CD8-positive, alpha-beta memory T cell (primary cell): ENCODE results near the gene GXYLT2. TPM values are rescaled to one million over a fixed set of nuclear protein-coding genes. Genes with fewer than 3 reads are reported as not detected.

Experiments used
- CTCF ChIA-PET: fragments of 350-600 bp; sonication (Branson Sonifier 250); formaldehyde crosslinking; loops from one replicate; lab custom pipeline; 2021; ENCODE audit warnings: antibody characterized with exemption; lab: Charles Lee
- POLR2A ChIA-PET: fragments of 350-600 bp; sonication (Branson Sonifier 250); formaldehyde crosslinking; loops from one replicate; lab custom pipeline; 2021; ENCODE audit warnings: antibody characterized with exemption; lab: Charles Lee
- DNase-seq, 5 donors: peaks; one replicate each; pipeline versions ENCODE4 v3.0.0 to v3.0.0-alpha.2; 2020 to 2022; ENCODE audit warnings: mixed read lengths in 1 of 5
- H3K27ac ChIP-seq: one replicate; pipeline ENCODE4 v1.7.0; 2013; ENCODE audit warnings: low read depth, mild to moderate bottlenecking, low read length, moderate library complexity
- H3K27me3 ChIP-seq: 2 replicates; pipeline ENCODE4 v1.7.0; 2013; ENCODE audit warnings: low read length, mild to moderate bottlenecking; ENCODE audit not compliant: insufficient read depth, poor library complexity, severe bottlenecking
- H3K36me3 ChIP-seq: 2 replicates; pipeline ENCODE4 v1.7.0; 2013; ENCODE audit warnings: mild to moderate bottlenecking, low read length, moderate library complexity; ENCODE audit not compliant: insufficient read depth
- H3K4me1 ChIP-seq: 2 replicates; pipeline ENCODE4 v1.7.0; 2013; ENCODE audit warnings: mild to moderate bottlenecking, low read length, moderate library complexity; ENCODE audit not compliant: insufficient read depth
- H3K4me3 ChIP-seq: 2 replicates; pipeline ENCODE4 v1.7.0; 2013; ENCODE audit warnings: mild to moderate bottlenecking, low read length
- H3K9me3 ChIP-seq: 2 replicates; pipeline ENCODE4 v1.7.0; 2013; ENCODE audit warnings: mild to moderate bottlenecking, low read length
- H3K27ac Mint-ChIP-seq, 8 donors: one replicate each; pipeline ENCODE4 v1.8.0; 2020 to 2021; ENCODE audit warnings: mixed read lengths in 8 of 8, mild to moderate bottlenecking in 6 of 8, inconsistent platforms in 3 of 8, moderate library complexity in 3 of 8
- H3K27me3 Mint-ChIP-seq, 2 donors: one replicate each; pipeline ENCODE4 v1.8.0; 2020 to 2021; ENCODE audit warnings: mixed read lengths in 2 of 2, mild to moderate bottlenecking in 1 of 2, moderate library complexity in 1 of 2
- H3K36me3 Mint-ChIP-seq, 3 donors: one replicate each; pipeline ENCODE4 v1.8.0; 2020 to 2021; ENCODE audit warnings: mixed read lengths in 3 of 3, inconsistent platforms in 1 of 3, mild to moderate bottlenecking in 1 of 3
- H3K4me1 Mint-ChIP-seq, 3 donors: one replicate each; pipeline ENCODE4 v1.8.0; 2020 to 2021; ENCODE audit warnings: mixed read lengths in 3 of 3, inconsistent platforms in 1 of 3, mild to moderate bottlenecking in 1 of 3
- H3K4me3 Mint-ChIP-seq, 7 donors: one replicate each; pipeline ENCODE4 v1.8.0; 2020 to 2021; ENCODE audit warnings: mixed read lengths in 7 of 7, mild to moderate bottlenecking in 6 of 7, moderate library complexity in 4 of 7, inconsistent platforms in 2 of 7
- H3K9me3 Mint-ChIP-seq, 5 donors: one replicate each; pipeline ENCODE4 v1.8.0; 2020 to 2022; ENCODE audit warnings: mixed read lengths in 5 of 5, mild to moderate bottlenecking in 3 of 5, moderate library complexity in 2 of 5, inconsistent platforms in 1 of 5
- polyA plus RNA-seq: library from polyadenylated mRNA; unstranded; fragments of 300-500 nt; fragmentation: Illumina TruSeq; gene quantifications from one replicate; pipeline ENCODE4 v1.2.3, GENCODE V29; 2021
- total RNA-seq, 2 experiments: library from RNA; stranded (reverse); gene quantifications; one replicate each; pipeline ENCODE4 v1.2.3, GENCODE V29; 2021

The GXYLT2 gene
- total and polyA plus RNA-seq, 3 experiments from 2014 or later: not detected

- no peaks in the 10 kb centered on the region for H3K36me3 ChIP-seq
- Mint-ChIP-seq H3K27ac (peak overlapping the region in 1 of 8 donors; percentile 43), H3K27me3 (peaks cover 0 to 3% of the 10 kb centered on the region in 2 donors), H3K4me1 (peaks cover 5 to 26% (median 15%) of the 10 kb centered on the region in 3 donors), H3K36me3 (peaks cover 0 to 3% (median 0%) of the 10 kb centered on the region in 3 donors), H3K9me3 (no peaks in the 10 kb centered on the region), H3K4me3 (no peak overlapping the region)
- H3K9me3 ChIP-seq: no peaks in the 10 kb centered on the region
- no peak overlapping the region for H3K27ac ChIP-seq
- DNase-seq: no peak
- H3K4me1 ChIP-seq: no peaks in the 10 kb centered on the region
- H3K4me3 ChIP-seq: no peak overlapping the region
- ChIA-PET CTCF (interaction anchor here (0.7 kb wide), 1 partner anchor 9 kb away, joined by 3 read pairs; no protein-coding TSS in a partner anchor), POLR2A (no interaction called here)
- H3K27me3 ChIP-seq: no peaks in the 10 kb centered on the region
These were observed 71.5 kb downstream of the GXYLT2 start for GRCh38 chr3:72959336-72959735.

- Histone ChIP-seq H3K4me1 (peaks cover 14% of the 10 kb centered on the region), H3K36me3 (no peaks in the 10 kb centered on the region), H3K27ac (no peak overlapping the region), H3K9me3 (no peaks in the 10 kb centered on the region), H3K27me3 (no peaks in the 10 kb centered on the region), H3K4me3 (no peak overlapping the region)
- Mint-ChIP-seq H3K36me3 (peaks cover 0 to 3% (median 0%) of the 10 kb centered on the region in 3 donors), H3K27ac (peak overlapping the region in 7 of 8 donors; percentile 15 to 90 (median 61)), H3K4me3 (no peak overlapping the region), H3K4me1 (peaks cover 20 to 43% (median 32%) of the 10 kb centered on the region in 3 donors), H3K27me3 (peaks cover 0 to 1% of the 10 kb centered on the region in 2 donors), H3K9me3 (no peaks in the 10 kb centered on the region)
- POLR2A ChIA-PET: no interaction called here
- DNase-seq: no peak
- CTCF ChIA-PET: no interaction called here
These were observed 73.1 kb downstream of the GXYLT2 start for GRCh38 chr3:72960812-72961518.

GRCh38 chr3:72961752-72962151 lies 73.9 kb downstream of the GXYLT2 start:
- no peaks in the 10 kb centered on the region for H3K27me3 ChIP-seq
- no peaks in the 10 kb centered on the region for H3K36me3 ChIP-seq
- Mint-ChIP-seq H3K9me3 (no peaks in the 10 kb centered on the region), H3K4me1 (peaks cover 23 to 48% (median 35%) of the 10 kb centered on the region in 3 donors), H3K4me3 (no peak overlapping the region), H3K36me3 (peaks cover 0 to 3% (median 0%) of the 10 kb centered on the region in 3 donors), H3K27me3 (no peaks in the 10 kb centered on the region), H3K27ac (peak overlapping the region in 2 of 8 donors; percentile 77 to 84)
- no peak for DNase-seq
- ChIA-PET POLR2A (no interaction called here), CTCF (no interaction called here)
- no peak overlapping the region for H3K27ac ChIP-seq
- H3K9me3 ChIP-seq: no peaks in the 10 kb centered on the region
- no peak overlapping the region for H3K4me3 ChIP-seq
- peaks cover 15% of the 10 kb centered on the region for H3K4me1 ChIP-seq

GRCh38 chr3:72962317-72962716 lies 74.5 kb downstream of the GXYLT2 start:
- Histone ChIP-seq H3K27ac (no peak overlapping the region), H3K4me1 (peaks cover 15% of the 10 kb centered on the region), H3K4me3 (no peak overlapping the region), H3K9me3 (no peaks in the 10 kb centered on the region), H3K27me3 (no peaks in the 10 kb centered on the region), H3K36me3 (no peaks in the 10 kb centered on the region)
- no peak overlapping the region for H3K4me3 Mint-ChIP-seq
- no peak for DNase-seq
- no peaks in the 10 kb centered on the region for H3K9me3 Mint-ChIP-seq
- POLR2A ChIA-PET: no interaction called here
- H3K27me3 Mint-ChIP-seq: no peaks in the 10 kb centered on the region
- peaks cover 23 to 48% (median 39%) of the 10 kb centered on the region in 3 donors for H3K4me1 Mint-ChIP-seq
- CTCF ChIA-PET: no interaction called here
- peaks cover 0 to 3% (median 0%) of the 10 kb centered on the region in 3 donors for H3K36me3 Mint-ChIP-seq
- peak overlapping the region in 1 of 8 donors; percentile 84 for H3K27ac Mint-ChIP-seq

GRCh38 chr3:72964633-72965032 lies 76.8 kb downstream of the GXYLT2 start:
- H3K9me3 Mint-ChIP-seq: no peaks in the 10 kb centered on the region
- H3K36me3 ChIP-seq: no peaks in the 10 kb centered on the region
- H3K4me3 ChIP-seq: no peak overlapping the region
- no peaks in the 10 kb centered on the region for H3K27me3 ChIP-seq
- no peaks in the 10 kb centered on the region for H3K9me3 ChIP-seq
- H3K4me1 ChIP-seq: peaks cover 15% of the 10 kb centered on the region
- POLR2A ChIA-PET: no interaction called here
- peak overlapping the region in 3 of 8 donors; percentile 39 to 79 (median 68) for H3K27ac Mint-ChIP-seq
- no peak overlapping the region for H3K4me3 Mint-ChIP-seq
- H3K4me1 Mint-ChIP-seq: peaks cover 25 to 53% (median 39%) of the 10 kb centered on the region in 3 donors
- H3K27me3 Mint-ChIP-seq: no peaks in the 10 kb centered on the region
- DNase-seq: no peak
- CTCF ChIA-PET: interaction anchor here (1.6 kb wide), 1 partner anchor 33 kb away, joined by 4 read pairs; no protein-coding TSS in a partner anchor
- no peak overlapping the region for H3K27ac ChIP-seq
- H3K36me3 Mint-ChIP-seq: peaks cover 0 to 3% (median 0%) of the 10 kb centered on the region in 3 donors

- H3K27me3 Mint-ChIP-seq: no peaks in the 10 kb centered on the region
- H3K27ac Mint-ChIP-seq: no peak overlapping the region
- no peak overlapping the region for H3K4me3 Mint-ChIP-seq
- no peaks in the 10 kb centered on the region for H3K9me3 Mint-ChIP-seq
- Histone ChIP-seq H3K9me3 (no peaks in the 10 kb centered on the region), H3K4me1 (peaks cover 15% of the 10 kb centered on the region), H3K27ac (no peak overlapping the region), H3K36me3 (no peaks in the 10 kb centered on the region), H3K27me3 (no peaks in the 10 kb centered on the region), H3K4me3 (no peak overlapping the region)
- CTCF ChIA-PET: no interaction called here
- POLR2A ChIA-PET: no interaction called here
- no peak for DNase-seq
- H3K4me1 Mint-ChIP-seq: peaks cover 20 to 27% (median 24%) of the 10 kb centered on the region in 3 donors
- H3K36me3 Mint-ChIP-seq: no peaks in the 10 kb centered on the region
These were observed 80.4 kb downstream of the GXYLT2 start for GRCh38 chr3:72968266-72968664.

- Mint-ChIP-seq H3K4me3 (no peak overlapping the region), H3K9me3 (no peaks in the 10 kb centered on the region), H3K27me3 (no peaks in the 10 kb centered on the region), H3K36me3 (no peaks in the 10 kb centered on the region), H3K27ac (no peak overlapping the region), H3K4me1 (peaks cover 18 to 22% (median 21%) of the 10 kb centered on the region in 3 donors)
- no peaks in the 10 kb centered on the region for H3K27me3 ChIP-seq
- POLR2A ChIA-PET: no interaction called here
- no peaks in the 10 kb centered on the region for H3K9me3 ChIP-seq
- no peak overlapping the region for H3K27ac ChIP-seq
- no peak for DNase-seq
- H3K4me3 ChIP-seq: no peak overlapping the region
- CTCF ChIA-PET: no interaction called here
- H3K36me3 ChIP-seq: no peaks in the 10 kb centered on the region
- H3K4me1 ChIP-seq: peaks cover 13% of the 10 kb centered on the region
These were observed 81.9 kb downstream of the GXYLT2 start for GRCh38 chr3:72969766-72970165.

- Histone ChIP-seq H3K4me1 (peaks cover 2% of the 10 kb centered on the region), H3K27me3 (no peaks in the 10 kb centered on the region), H3K4me3 (no peak overlapping the region), H3K36me3 (no peaks in the 10 kb centered on the region), H3K9me3 (no peaks in the 10 kb centered on the region), H3K27ac (no peak overlapping the region)
- H3K4me3 Mint-ChIP-seq: no peak overlapping the region
- no peaks in the 10 kb centered on the region for H3K27me3 Mint-ChIP-seq
- no peaks in the 10 kb centered on the region for H3K36me3 Mint-ChIP-seq
- DNase-seq: no peak
- no peak overlapping the region for H3K27ac Mint-ChIP-seq
- POLR2A ChIA-PET: no interaction called here
- CTCF ChIA-PET: no interaction called here
- no peaks in the 10 kb centered on the region for H3K9me3 Mint-ChIP-seq
- peaks cover 6 to 12% (median 11%) of the 10 kb centered on the region in 3 donors for H3K4me1 Mint-ChIP-seq
These were observed 83.1 kb downstream of the GXYLT2 start for GRCh38 chr3:72970942-72971341.
